PC-3 (cell line): ENCODE data around the gene DCUN1D1. TPM values are rescaled to one million over a fixed set of nuclear protein-coding genes. Genes with fewer than 3 reads are reported as not detected.
A peak's percentile ranks its signal among the peaks of the same experiment; 100 is the strongest.

Experiments
- ATAC-seq: fragments of 200-7000 bp; cut with Tn5 transposase; 2 replicates; pipeline ENCODE4 v1.9.1; 2020; ENCODE audit warnings: mild to moderate bottlenecking, moderate library complexity
- BruUV-seq: library from RNA; stranded (reverse); fragments of 400-500 nt; replicated peaks from 2 replicates; lab custom pipeline; 2021; lab: Mats Ljungman, UMichigan
- CTCF ChIA-PET: fragments of 300-600 bp; sonication (Branson Sonifier 250); formaldehyde crosslinking; loops from one replicate; lab custom pipeline; 2022; ENCODE audit warnings: antibody characterized with exemption; lab: Charles Lee
- POLR2A ChIA-PET: fragments of 300-600 bp; sonication (Branson Sonifier 250); formaldehyde crosslinking; loops from one replicate; lab custom pipeline; 2022; ENCODE audit warnings: antibody characterized with exemption; ENCODE audit not compliant: unreplicated experiment; lab: Charles Lee
- DNase-seq: peaks from one replicate; pipeline ENCODE4 v3.0.0-alpha.2; 2015
- H2AFZ ChIP-seq: fragments of 300-600 bp; sonication (generic); 2 replicates; pipeline ENCODE4 v1.6.0; 2016; ENCODE audit warnings: antibody characterized with exemption, low read length
- H3F3A ChIP-seq: fragments of 300-600 bp; sonication (generic); one replicate; pipeline ENCODE4 v1.6.0; 2017; ENCODE audit warnings: antibody characterized with exemption, low read length, control low read depth, mild to moderate bottlenecking; ENCODE audit not compliant: unreplicated experiment
- H3K27ac ChIP-seq: fragments of 300-600 bp; sonication (generic); 2 replicates; pipeline ENCODE4 v1.5.1; 2016; ENCODE audit warnings: mild to moderate bottlenecking, low read length
- H3K27me3 ChIP-seq: fragments of 300-600 bp; sonication (generic); 2 replicates; pipeline ENCODE4 v1.6.1; 2016; ENCODE audit warnings: low read length, mixed read lengths
- H3K36me3 ChIP-seq: fragments of 300-600 bp; sonication (generic); 2 replicates; pipeline ENCODE4 v1.6.1; 2016; ENCODE audit warnings: low read depth, mixed run types, low read length, mixed read lengths
- H3K4me1 ChIP-seq: fragments of 300-600 bp; sonication (generic); 2 replicates; pipeline ENCODE4 v1.5.1; 2016; ENCODE audit warnings: low read length; ENCODE audit not compliant: insufficient read depth
- H3K4me2 ChIP-seq: fragments of 300-600 bp; sonication (generic); 2 replicates; pipeline ENCODE4 v1.6.0; 2016; ENCODE audit warnings: low read length
- H3K4me3 ChIP-seq: fragments of 300-600 bp; sonication (generic); 2 replicates; pipeline ENCODE4 v1.5.1; 2016; ENCODE audit warnings: mild to moderate bottlenecking, low read length, mixed read lengths
- H3K79me2 ChIP-seq: fragments of 300-600 bp; sonication (generic); 2 replicates; pipeline ENCODE4 v1.6.1; 2017; ENCODE audit warnings: low read length, mixed read lengths
- H3K9ac ChIP-seq: fragments of 300-600 bp; sonication (generic); 2 replicates; pipeline ENCODE4 v1.6.0; 2016; ENCODE audit warnings: mild to moderate bottlenecking, low read length
- H3K9me2 ChIP-seq: fragments of 300-600 bp; sonication (generic); replicated peaks from 2 replicates; pipeline ENCODE4 v1.6.1; 2016; ENCODE audit warnings: mixed run types, low read length, mixed read lengths
- H3K9me3 ChIP-seq: fragments of 300-600 bp; sonication (generic); 2 replicates; pipeline ENCODE4 v1.6.1; 2016; ENCODE audit warnings: low read length, mixed read lengths
- H4K20me1 ChIP-seq: fragments of 300-600 bp; sonication (generic); 2 replicates; pipeline ENCODE4 v1.6.1; 2016; ENCODE audit warnings: low read length, mixed read lengths
- CTCF ChIP-seq: fragments of 300-600 bp; sonication (generic); conservative IDR thresholded peaks from 2 replicates; pipeline ENCODE4 v1.5.1; 2017; ENCODE audit warnings: antibody characterized with exemption, low read depth, mild to moderate bottlenecking, low read length
- EZH2 ChIP-seq: fragments of 300-600 bp; sonication (generic); IDR thresholded peaks from one replicate; pipeline ENCODE4 v1.6.1; 2017; ENCODE audit warnings: antibody characterized with exemption, mild to moderate bottlenecking, low read length; ENCODE audit not compliant: unreplicated experiment
- EZH2phosphoT487 ChIP-seq: fragments of 300-600 bp; sonication (generic); IDR thresholded peaks from 2 replicates; pipeline ENCODE4 v1.6.1; 2018; ENCODE audit warnings: mild to moderate bottlenecking, antibody characterized with exemption, low read length, borderline replicate concordance
- intact Hi-C: fragments of 100-400 bp; cut with micrococcal nuclease; formaldehyde crosslinking; loops from 2 replicates; pipeline ENCODE4 v1.9.0; 2023
- total RNA-seq: library from RNA; depleted of rRNA; stranded (reverse); fragments of >200 nt; gene quantifications from 2 replicates; pipeline ENCODE4 v1.2.3, GENCODE V29; 2014

The DCUN1D1 gene
- total RNA-seq, 1 experiment from 2014 or later: 39.7 TPM

GRCh38 chr3:182970811-182971418 lies 9.4 kb downstream of the DCUN1D1 start:
- BruUV-seq: no TSS peak
- intact Hi-C loops: no loop called here
- peak; percentile 47 for DNase-seq
- no peak overlapping the region for H3K4me3 ChIP-seq
- peaks cover 43% of the 10 kb centered on the region for H3K4me1 ChIP-seq
- no peak overlapping the region for H3K4me2 ChIP-seq
- H3K9ac ChIP-seq: no peak overlapping the region
- no peaks in the 10 kb centered on the region for H3K27me3 ChIP-seq
- ATAC-seq: peak; percentile 17; the same call in 1 of the 2 replicates
- H3K27ac ChIP-seq: no peak overlapping the region
- H2AFZ ChIP-seq: no peak overlapping the region
- ChIA-PET POLR2A (no interaction called here), CTCF (no interaction called here)
- peaks cover 95% of the 10 kb centered on the region for H3K79me2 ChIP-seq
- no peaks in the 10 kb centered on the region for H3K9me2 ChIP-seq
- H3F3A ChIP-seq: no peaks in the 10 kb centered on the region
- H3K36me3 ChIP-seq: no peaks in the 10 kb centered on the region
- no peaks in the 10 kb centered on the region for H4K20me1 ChIP-seq
- TF ChIP-seq CTCF (no peak), EZH2 (no peak), EZH2phosphoT487 (no peak)
- no peaks in the 10 kb centered on the region for H3K9me3 ChIP-seq

DNA sequence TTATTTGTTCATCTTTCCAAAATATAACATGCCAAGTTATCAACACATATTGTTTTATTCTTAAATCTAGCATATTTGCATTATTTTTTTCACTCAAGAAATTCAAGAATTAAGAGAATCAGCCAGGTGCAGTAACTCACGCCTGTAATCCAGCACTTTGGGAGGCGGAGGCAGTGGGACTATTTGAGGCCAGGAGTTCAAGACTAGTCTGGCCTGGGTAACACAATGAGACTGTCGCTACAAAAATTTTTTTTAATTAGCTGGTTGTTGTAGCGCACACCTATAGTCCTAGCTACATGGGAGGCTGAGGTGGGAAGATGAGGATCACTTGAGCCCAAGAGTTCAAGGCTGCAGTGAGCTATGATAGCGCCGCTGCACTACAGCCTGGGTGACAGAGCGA lies 10.5 kb downstream of the DCUN1D1 start:
- POLR2A ChIA-PET: interaction anchor here (0.6 kb wide), 1 partner anchor 688 kb away, joined by 3 read pairs; no protein-coding TSS in a partner anchor
- Histone ChIP-seq H3K27me3 (no peaks in the 10 kb centered on the region), H4K20me1 (no peaks in the 10 kb centered on the region), H3K27ac (peak overlapping the region; percentile 71), H3K4me3 (0 out of 2 replicates have a peak overlapping the region, but pooled peaks have one; percentile 10), H3F3A (no peaks in the 10 kb centered on the region), H3K9ac (peak overlapping the region; percentile 42), H3K4me2 (peak overlapping the region; percentile 53), H3K36me3 (no peaks in the 10 kb centered on the region), H3K4me1 (peaks cover 43% of the 10 kb centered on the region), H3K9me3 (no peaks in the 10 kb centered on the region), H3K9me2 (no peaks in the 10 kb centered on the region), H3K79me2 (peaks cover 95% of the 10 kb centered on the region), H2AFZ (no peak overlapping the region)
- CTCF ChIA-PET: no interaction called here
- ATAC-seq (no peak), DNase-seq (no peak)
- TF ChIP-seq CTCF (no peak), EZH2phosphoT487 (no peak), EZH2 (no peak)
- BruUV-seq: no TSS peak
- intact Hi-C loops: loop anchor here (5.0 kb wide), 3 partner anchors 63 to 152 kb away; partner anchors contain the start of gene MCCC1

DNA sequence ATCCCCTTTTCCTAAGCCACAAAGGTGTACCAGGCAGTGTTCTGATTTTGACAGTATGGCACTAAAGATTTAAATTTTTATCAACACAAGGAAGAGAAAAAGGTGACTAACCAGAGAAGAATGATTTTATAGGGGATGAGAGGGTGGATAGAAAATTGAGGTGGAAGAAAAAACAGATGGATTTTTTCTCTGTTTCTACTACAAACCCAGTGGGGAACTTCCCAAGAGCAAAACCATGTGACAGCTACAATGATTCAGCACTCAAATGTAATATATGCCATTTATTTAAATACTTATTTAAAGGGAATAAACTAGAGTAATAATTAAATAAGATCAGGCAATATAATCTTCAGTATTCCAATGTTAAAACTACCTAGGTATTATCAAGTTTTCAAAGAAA lies 11.1 kb downstream of the DCUN1D1 start:
- peaks cover 43% of the 10 kb centered on the region for H3K4me1 ChIP-seq
- peak overlapping the region; percentile 53 for H3K4me2 ChIP-seq
- no peak overlapping the region for H2AFZ ChIP-seq
- H3K36me3 ChIP-seq: no peaks in the 10 kb centered on the region; the same call in 1 of the 2 replicates
- intact Hi-C loops: loop anchor here (5.0 kb wide), 3 partner anchors 62 to 153 kb away; partner anchors contain the start of gene MCCC1
- no TSS peak for BruUV-seq
- H3K27me3 ChIP-seq: no peaks in the 10 kb centered on the region
- peak; percentile 73 for DNase-seq
- ChIA-PET POLR2A (interaction anchor here (0.6 kb wide), 1 partner anchor 689 kb away, joined by 3 read pairs; no protein-coding TSS in a partner anchor), CTCF (no interaction called here)
- H3K9ac ChIP-seq: peak overlapping the region; percentile 42
- H3K4me3 ChIP-seq: 0 out of 2 replicates have a peak overlapping the region, but pooled peaks have one; percentile 10
- no peaks in the 10 kb centered on the region for H3K9me3 ChIP-seq
- H3K27ac ChIP-seq: peak overlapping the region; percentile 71
- no peaks in the 10 kb centered on the region for H4K20me1 ChIP-seq
- no peaks in the 10 kb centered on the region for H3F3A ChIP-seq
- TF ChIP-seq EZH2phosphoT487: no peak
- no peak for TF ChIP-seq CTCF
- TF ChIP-seq EZH2: no peak
- H3K9me2 ChIP-seq: no peaks in the 10 kb centered on the region
- peak; percentile 75 for ATAC-seq
- peaks cover 93% of the 10 kb centered on the region for H3K79me2 ChIP-seq
